T-helper 1 cell treated with Interleukin-12 subunit alpha and Interleukin-12 subunit beta and Interleukin-4 antibody, amounts not matched to agents 30 ng/mL and 1 ng/mL, for 36 hours (primary cell): ENCODE data around the gene ID4. TPM values are rescaled to one million over a fixed set of nuclear protein-coding genes. Genes with fewer than 3 reads are reported as not detected.
"Not testable (repeated sequence)": the region's sequence is repeated elsewhere in the genome, so short reads cannot be mapped to it uniquely, and the experiment has no call there.

Experiments
- intact Hi-C: fragments of 100-400 bp; cut with micrococcal nuclease; formaldehyde crosslinking; loops from one replicate; pipeline ENCODE4 v1.15.1; 2024
- total RNA-seq: library from RNA; stranded (reverse); gene quantifications from 2 replicates; pipeline ENCODE4 v1.2.3, GENCODE V29; 2022

The ID4 gene
- total RNA-seq, 1 donor from 2014 or later: not detected

DNA sequence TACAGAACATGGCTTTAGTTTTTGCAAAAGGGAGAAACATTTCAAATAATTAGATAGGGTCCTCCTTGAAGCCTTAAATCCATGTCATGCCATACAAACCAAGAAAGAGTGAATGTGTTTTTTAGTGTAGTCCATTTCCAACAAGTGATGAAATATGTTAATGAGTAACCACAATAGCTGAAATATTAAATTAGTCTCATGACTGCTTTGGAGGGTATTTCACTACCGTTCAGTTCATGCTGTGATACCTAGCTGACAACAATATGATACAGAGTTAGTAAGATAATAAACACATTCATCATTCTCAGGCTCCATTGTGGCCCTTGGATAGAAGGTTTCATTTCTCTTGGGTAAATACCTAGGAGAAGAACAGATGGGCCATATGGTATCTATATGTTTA lies 5.8 kb upstream of the ID4 start:
- intact Hi-C loops: no loop called here

DNA sequence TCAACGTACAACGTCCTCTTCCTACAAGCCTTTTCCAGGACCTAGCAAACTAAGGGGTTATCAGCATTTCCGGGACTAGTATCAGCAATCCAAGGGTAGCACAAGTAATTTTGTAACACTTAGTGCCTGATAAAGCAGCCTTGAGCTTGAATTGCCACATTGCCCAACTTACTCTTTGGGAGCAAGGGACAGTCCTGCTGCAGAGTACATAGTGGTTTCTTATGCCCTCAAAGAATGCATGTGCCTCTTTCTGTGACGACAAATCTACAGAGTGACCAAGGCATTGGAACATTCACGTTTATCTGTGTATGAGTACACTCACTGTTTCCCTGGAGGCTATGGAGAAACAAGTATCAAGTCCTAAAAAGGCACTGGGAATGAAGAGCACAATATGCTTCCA lies 3.2 kb upstream of the ID4 start:
- intact Hi-C loops: no loop called here

GRCh38 chr6:19834858-19835257 lies 2.3 kb upstream of the ID4 start:
- intact Hi-C loops: no loop called here

GRCh38 chr6:19835605-19836004 lies 1.6 kb upstream of the ID4 start:
- intact Hi-C loops: no loop called here

GRCh38 chr6:19837511-19838441 lies 606 bp downstream of the ID4 start:
- intact Hi-C loops: no loop called here

DNA sequence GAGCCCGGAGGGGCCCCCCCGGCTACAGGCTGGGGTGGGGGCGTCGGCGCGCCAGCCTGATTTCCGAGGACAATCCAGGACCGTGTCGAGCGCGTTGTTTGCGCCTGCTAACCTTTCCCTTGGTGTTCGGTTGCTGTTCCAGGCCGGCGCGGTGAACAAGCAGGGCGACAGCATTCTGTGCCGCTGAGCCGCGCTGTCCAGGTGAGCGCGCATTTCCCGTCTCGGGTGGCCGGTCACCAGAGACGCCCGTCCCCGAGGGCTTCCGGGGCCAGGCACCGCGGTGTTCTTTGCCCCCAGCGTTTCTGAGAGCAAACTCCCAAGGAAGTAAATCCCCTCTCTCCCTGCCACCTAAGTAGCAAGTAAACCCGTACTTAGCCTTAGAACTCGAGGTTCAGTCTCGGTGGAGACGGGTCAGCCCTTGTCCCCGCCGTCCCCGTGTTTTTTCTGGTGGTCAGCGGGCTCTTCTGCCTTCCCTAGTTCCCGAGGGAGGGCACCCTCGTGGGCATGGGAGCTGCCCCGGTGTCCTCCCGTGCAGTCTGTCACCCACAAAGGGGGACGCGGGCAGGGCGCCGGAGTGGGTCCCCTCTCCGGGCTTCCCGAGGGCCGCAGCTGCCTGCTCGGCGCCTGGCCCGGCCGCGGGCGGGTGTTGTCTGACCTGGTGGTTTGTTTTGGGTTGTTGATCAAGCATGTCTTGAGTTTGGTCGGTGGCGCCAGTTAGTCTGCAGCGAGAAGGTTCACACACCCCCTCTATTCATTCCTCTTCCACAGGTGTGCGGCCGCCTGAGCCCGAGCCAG lies 1.5 kb downstream of the ID4 start:
- intact Hi-C loops: no loop called here

DNA sequence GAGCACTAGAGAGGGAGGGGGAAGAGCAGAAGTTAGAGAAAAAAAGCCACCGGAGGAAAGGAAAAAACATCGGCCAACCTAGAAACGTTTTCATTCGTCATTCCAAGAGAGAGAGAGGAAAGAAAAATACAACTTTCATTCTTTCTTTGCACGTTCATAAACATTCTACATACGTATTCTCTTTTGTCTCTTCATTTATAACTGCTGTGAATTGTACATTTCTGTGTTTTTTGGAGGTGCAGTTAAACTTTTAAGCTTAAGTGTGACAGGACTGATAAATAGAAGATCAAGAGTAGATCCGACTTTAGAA lies 2.0 kb downstream of the ID4 start:
- intact Hi-C loops: no loop called here

GRCh38 chr6:19839788-19840187 lies 2.6 kb downstream of the ID4 start:
- intact Hi-C loops: loop anchor here (10.0 kb wide), 1 partner anchor 1755 kb away; the partner anchor contains the start of gene SOX4

GRCh38 chr6:19841181-19841580 lies 4.0 kb downstream of the ID4 start:
- intact Hi-C loops: loop anchor here (10.0 kb wide), 1 partner anchor 1754 kb away; the partner anchor contains the start of gene SOX4

- intact Hi-C loops: loop anchor here (10.0 kb wide), 1 partner anchor 1753 kb away; the partner anchor contains the start of gene SOX4
Measured at GRCh38 chr6:19842030-19842615, 5.0 kb downstream of the ID4 start.

DNA sequence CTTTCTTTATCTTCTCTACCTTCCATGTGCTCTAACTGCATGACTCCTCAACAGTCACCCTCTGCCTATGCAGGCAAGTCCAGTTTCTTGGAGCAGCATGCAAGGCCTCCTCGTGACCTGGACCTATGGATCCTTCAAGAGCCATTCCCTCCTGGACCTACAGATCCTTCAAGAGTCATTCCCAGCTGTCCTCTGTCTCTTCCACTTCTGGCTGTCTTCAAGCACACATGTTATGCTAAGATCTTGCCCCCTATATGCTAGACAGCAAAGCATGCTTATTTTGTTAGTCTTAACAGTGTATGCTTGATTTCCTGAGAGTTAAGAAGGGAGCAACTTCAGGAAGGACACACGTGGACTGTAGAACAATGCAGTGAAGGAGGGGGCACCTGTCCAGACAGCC lies 7.5 kb downstream of the ID4 start:
- intact Hi-C loops: loop anchor here (10.0 kb wide), 1 partner anchor 1750 kb away; the partner anchor contains the start of gene SOX4

GRCh38 chr6:19845266-19846041 lies 8.3 kb downstream of the ID4 start:
- intact Hi-C loops: loop anchor here (10.0 kb wide), 1 partner anchor 1749 kb away; the partner anchor contains the start of gene SOX4

DNA sequence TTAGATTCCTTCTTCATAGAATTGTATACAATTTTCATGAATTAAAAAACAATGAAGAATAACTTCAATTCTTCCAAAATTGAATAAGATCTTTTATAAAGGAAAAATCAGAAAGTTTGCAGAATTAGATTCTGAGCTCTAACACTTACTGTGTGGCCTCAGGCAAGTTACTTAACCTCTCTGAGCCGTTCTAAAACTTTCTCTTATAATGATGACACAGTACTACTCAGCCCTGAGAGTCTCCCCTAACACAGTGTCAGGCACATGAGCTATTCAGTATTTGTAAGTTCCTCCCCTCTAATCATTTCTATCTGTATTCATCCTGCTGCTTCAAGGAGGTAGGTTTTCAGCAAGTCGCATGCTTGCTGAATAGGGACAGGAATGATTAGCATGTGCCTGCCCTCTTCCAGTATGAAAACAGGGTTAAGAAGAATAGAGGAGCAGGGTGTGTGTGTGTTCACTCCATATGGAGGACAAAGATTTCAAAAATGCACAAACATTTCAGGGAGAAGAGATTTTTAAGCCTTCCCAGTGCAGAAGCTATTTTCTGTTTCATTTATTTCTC lies 11.4 kb downstream of the ID4 start:
- intact Hi-C loops: loop anchor here (10.0 kb wide), 1 partner anchor 1746 kb away; the partner anchor contains the start of gene SOX4

DNA sequence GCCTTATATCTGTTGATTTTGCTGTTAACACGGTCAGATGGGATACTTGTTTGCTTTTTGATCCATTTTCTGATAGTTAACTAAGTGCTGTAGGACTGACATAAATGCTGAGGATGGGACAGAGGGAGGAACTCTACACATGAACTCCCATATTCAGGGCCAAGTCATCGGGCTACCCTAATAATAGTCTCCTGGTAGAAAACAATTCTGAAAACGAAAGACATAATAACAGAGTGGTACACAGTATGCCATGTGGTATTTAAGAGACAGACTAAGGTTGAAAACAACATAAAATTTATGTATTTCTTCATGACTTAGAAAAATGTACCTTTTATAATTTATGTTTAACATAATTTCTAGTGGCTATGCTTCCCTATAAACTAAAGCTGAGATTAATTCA lies 12.0 kb downstream of the ID4 start:
- intact Hi-C loops: loop anchor here (10.0 kb wide), 1 partner anchor 1746 kb away; the partner anchor contains the start of gene SOX4

- intact Hi-C loops: loop anchor here (10.0 kb wide), 1 partner anchor 1745 kb away; the partner anchor contains the start of gene SOX4
Measured at GRCh38 chr6:19849755-19850154, 12.6 kb downstream of the ID4 start.

- intact Hi-C loops: no loop called here
Measured at GRCh38 chr6:19851241-19852089, 14.3 kb downstream of the ID4 start.

GRCh38 chr6:19852090-19852457 lies 14.9 kb downstream of the ID4 start:
- intact Hi-C loops: no loop called here

- intact Hi-C loops: no loop called here
Measured at GRCh38 chr6:19852927-19853326, 15.8 kb downstream of the ID4 start.

DNA sequence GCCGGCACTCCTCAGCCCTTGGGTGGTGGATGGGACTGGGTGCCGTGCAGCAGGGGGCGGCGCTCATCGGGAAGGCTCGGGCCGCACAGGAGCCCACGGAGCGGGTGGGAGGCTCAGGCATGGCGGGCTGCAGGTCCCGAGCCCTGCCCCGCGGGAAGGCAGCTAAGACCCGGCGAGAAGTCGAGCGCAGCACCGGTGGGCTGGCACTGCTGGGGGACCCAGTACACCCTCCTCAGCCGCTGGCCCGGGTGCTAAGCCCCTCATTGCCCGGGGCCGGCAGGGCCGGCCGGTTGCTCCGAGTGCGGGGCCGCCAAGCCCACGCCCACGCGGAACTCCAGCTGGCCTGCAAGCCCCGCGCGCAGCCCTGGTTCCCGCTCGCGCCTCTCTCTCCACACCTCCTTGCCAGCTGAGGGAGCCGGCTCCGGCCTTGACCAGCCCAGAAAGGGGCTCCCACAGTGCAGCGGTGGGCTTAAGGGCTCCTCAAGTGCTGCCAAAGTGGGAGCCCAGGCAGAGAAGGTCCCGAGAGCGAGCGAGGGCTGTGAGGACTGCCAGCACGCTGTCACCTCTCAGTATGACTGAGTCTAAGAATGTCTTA lies 17.3 kb downstream of the ID4 start:
- intact Hi-C loops: not testable (repeated sequence)
